Erythroblast (primary cell): ENCODE data around the gene KAZN.

Source experiments
- GATA1 ChIP-seq: IDR thresholded peaks from 2 replicates; pipeline ENCODE4 v1.6.1; 2011; ENCODE audit warnings: low read depth, mild to moderate bottlenecking, control low read depth, low read length, moderate library complexity
- POLR2A ChIP-seq: IDR thresholded peaks from 2 replicates; pipeline ENCODE4 v1.6.1; 2011; ENCODE audit warnings: mild to moderate bottlenecking, low read length

DNA sequence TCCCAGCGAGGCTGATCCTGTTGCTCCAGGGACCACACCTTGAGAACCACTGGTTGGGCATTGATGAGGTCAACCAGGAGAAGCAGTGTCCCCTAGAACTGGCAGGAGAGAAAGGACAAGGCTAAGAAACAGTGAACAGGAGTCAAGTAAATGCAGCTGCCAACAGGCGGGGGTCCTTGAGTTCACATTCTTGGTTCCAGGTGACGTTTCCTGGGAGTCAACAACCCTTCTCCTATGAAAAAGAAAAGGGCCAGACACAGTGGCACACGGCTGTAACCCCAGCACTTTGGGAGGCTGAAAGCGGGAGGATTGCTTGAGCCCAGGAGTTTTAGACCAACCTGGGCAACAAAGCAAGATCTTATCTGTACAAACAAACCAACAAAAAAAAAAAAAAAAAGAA is 98.3 kb downstream of the KAZN start:
- TF ChIP-seq POLR2A: no peak
- no peak for TF ChIP-seq GATA1
